ENCODE results near the gene TMED10.
A peak's percentile ranks its signal among the peaks of the same experiment; 100 is the strongest.
"Not testable (repeated sequence)": the region's sequence is repeated elsewhere in the genome, so short reads cannot be mapped to it uniquely, and the experiment has no call there.

Gene TMED10

GRCh38 chr14:75165586-75166391 is 10.6 kb downstream of the TMED10 start:
- DNase-seq (ENCODE audit: low read depth, low spot score) = no peak
- no peak overlapping the region for H3K4me3 ChIP-seq (ENCODE audit: low read length)

GRCh38 chr14:75164809-75165208 is 11.6 kb downstream of the TMED10 start:
- H3K4me3 ChIP-seq (ENCODE audit: low read length) = no peak overlapping the region
- no peak for DNase-seq (ENCODE audit: low read depth, low spot score)

- H3K4me3 ChIP-seq (ENCODE audit: low read length) = no peak overlapping the region
- no peak for DNase-seq (ENCODE audit: low read depth, low spot score)
Measured at GRCh38 chr14:75163677-75164076, 12.7 kb downstream of the TMED10 start.

GRCh38 chr14:75162631-75163030 is 13.8 kb downstream of the TMED10 start:
- H3K4me3 ChIP-seq (ENCODE audit: low read length) = no peak overlapping the region

GRCh38 chr14:75158843-75159614 is 17.4 kb downstream of the TMED10 start:
- H3K4me3 ChIP-seq (ENCODE audit: low read length) = no peak overlapping the region

More at GRCh38 chr14:75162631-75163030, 13.8 kb downstream of the TMED10 start:
- no peak for DNase-seq (ENCODE audit: low read depth, low spot score)

GRCh38 chr14:75156901-75157300 is 19.5 kb downstream of the TMED10 start:
- peak; percentile 84 for DNase-seq (ENCODE audit: low read depth, low spot score)
- no peak overlapping the region for H3K4me3 ChIP-seq (ENCODE audit: low read length)

More at GRCh38 chr14:75158843-75159614, 17.4 kb downstream of the TMED10 start:
- no peak for DNase-seq (ENCODE audit: low read depth, low spot score)

GRCh38 chr14:75156111-75156510 is 20.3 kb downstream of the TMED10 start:
- no peak overlapping the region for H3K4me3 ChIP-seq (ENCODE audit: low read length)
- DNase-seq (ENCODE audit: low read depth, low spot score) = no peak

- H3K4me3 ChIP-seq (ENCODE audit: low read length) = no peak overlapping the region
- DNase-seq (ENCODE audit: low read depth, low spot score) = no peak
Measured at GRCh38 chr14:75155169-75155568, 21.2 kb downstream of the TMED10 start.

- H3K4me3 ChIP-seq (ENCODE audit: low read length) = no peak overlapping the region
- DNase-seq (ENCODE audit: low read depth, low spot score) = no peak
Measured at GRCh38 chr14:75153295-75153694, 23.1 kb downstream of the TMED10 start.

- no peak for DNase-seq (ENCODE audit: low read depth, low spot score)
- no peak overlapping the region for H3K4me3 ChIP-seq (ENCODE audit: low read length)
Measured at GRCh38 chr14:75151851-75152250, 24.6 kb downstream of the TMED10 start.

- not testable (repeated sequence) for H3K4me3 ChIP-seq (ENCODE audit: low read length); DNase-seq (ENCODE audit: low read depth, low spot score)
Measured at GRCh38 chr14:75150637-75151036, 25.8 kb downstream of the TMED10 start.

GRCh38 chr14:75150150-75150549 is 26.3 kb downstream of the TMED10 start:
- no peak for DNase-seq (ENCODE audit: low read depth, low spot score)
- no peak overlapping the region for H3K4me3 ChIP-seq (ENCODE audit: low read length)

- no peak for DNase-seq (ENCODE audit: low read depth, low spot score)
Measured at GRCh38 chr14:75147423-75148071, 28.9 kb downstream of the TMED10 start.

GRCh38 chr14:75144944-75145343 is 31.5 kb downstream of the TMED10 start:
- DNase-seq (ENCODE audit: low read depth, low spot score) = no peak
- no peak overlapping the region for H3K4me3 ChIP-seq (ENCODE audit: low read length)

More at GRCh38 chr14:75147423-75148071, 28.9 kb downstream of the TMED10 start:
- H3K4me3 ChIP-seq (ENCODE audit: low read length) = no peak overlapping the region

GRCh38 chr14:75143761-75144527 is 32.5 kb downstream of the TMED10 start:
- DNase-seq (ENCODE audit: low read depth, low spot score) = no peak
- H3K4me3 ChIP-seq (ENCODE audit: low read length) = no peak overlapping the region

- no peak overlapping the region for H3K4me3 ChIP-seq (ENCODE audit: low read length)
- DNase-seq (ENCODE audit: low read depth, low spot score) = no peak
Measured at GRCh38 chr14:75142494-75142893, 33.9 kb downstream of the TMED10 start.

GRCh38 chr14:75141967-75142366 is 34.4 kb downstream of the TMED10 start:
- H3K4me3 ChIP-seq (ENCODE audit: low read length) = no peak overlapping the region
- peak; percentile 53 for DNase-seq (ENCODE audit: low read depth, low spot score)

- no peak for DNase-seq (ENCODE audit: low read depth, low spot score)
- no peak overlapping the region for H3K4me3 ChIP-seq (ENCODE audit: low read length)
Measured at GRCh38 chr14:75141062-75141461, 35.4 kb downstream of the TMED10 start.

- no peak for DNase-seq (ENCODE audit: low read depth, low spot score)
- no peak overlapping the region for H3K4me3 ChIP-seq (ENCODE audit: low read length)
Measured at GRCh38 chr14:75140620-75141019, 35.8 kb downstream of the TMED10 start.
